Astrocyte (in vitro differentiated cells and primary cell): ENCODE measurements around the gene EXOSC10. TPM values are rescaled to one million over a fixed set of nuclear protein-coding genes. Genes with fewer than 3 reads are reported as not detected.

Source experiments
- DNase-seq: peaks from one replicate; pipeline ENCODE4 v3.0.0-alpha.2; 2010; ENCODE audit warnings: low read depth
- FAIRE-seq: peaks from 2 replicates; lab custom pipeline; 2011; peaks lifted over from hg19 to GRCh38; lab: Jason Lieb, UNC
- H2AFZ ChIP-seq: 2 replicates; pipeline ENCODE4 v1.6.0; 2012; ENCODE audit warnings: low read depth, low read length, inconsistent platforms
- H3K27ac ChIP-seq: 2 replicates; pipeline ENCODE4 v1.5.1; 2011; ENCODE audit warnings: low read depth, low read length, inconsistent platforms
- H3K27me3 ChIP-seq: 2 replicates; pipeline ENCODE4 v1.6.0; 2011; ENCODE audit warnings: low read length, inconsistent platforms; ENCODE audit not compliant: insufficient read depth
- H3K36me3 ChIP-seq: 2 replicates; pipeline ENCODE4 v1.5.1; 2011; ENCODE audit warnings: low read length, inconsistent platforms; ENCODE audit not compliant: insufficient read depth
- H3K4me1 ChIP-seq: 2 replicates; pipeline ENCODE4 v1.5.1; 2011; ENCODE audit warnings: low read length, inconsistent platforms; ENCODE audit not compliant: insufficient read depth
- H3K4me2 ChIP-seq: 2 replicates; pipeline ENCODE4 v1.6.0; 2012; ENCODE audit warnings: low read length, inconsistent platforms
- H3K4me3 ChIP-seq: 2 replicates; pipeline ENCODE4 v1.5.1; 2011; ENCODE audit warnings: low read depth, mild to moderate bottlenecking, low read length, inconsistent platforms; ENCODE audit not compliant: insufficient read depth
- H3K79me2 ChIP-seq: 2 replicates; pipeline ENCODE4 v1.6.0; 2012; ENCODE audit warnings: mild to moderate bottlenecking, low read length, inconsistent platforms; ENCODE audit not compliant: insufficient read depth
- H3K9ac ChIP-seq: 2 replicates; pipeline ENCODE4 v1.6.0; 2012; ENCODE audit warnings: mild to moderate bottlenecking, low read length, inconsistent platforms
- H3K9me3 ChIP-seq: 2 replicates; pipeline ENCODE4 v1.5.1; 2012; ENCODE audit warnings: low read depth, mild to moderate bottlenecking, low read length, inconsistent platforms; ENCODE audit not compliant: insufficient read depth
- H4K20me1 ChIP-seq: 2 replicates; pipeline ENCODE4 v1.6.0; 2012; ENCODE audit warnings: low read length, inconsistent platforms; ENCODE audit not compliant: insufficient read depth
- H3K27ac Mint-ChIP-seq: one replicate; pipeline ENCODE4 v1.8.0; 2021; ENCODE audit warnings: mild to moderate bottlenecking, mixed read lengths; ENCODE audit not compliant: unreplicated experiment
- H3K27me3 Mint-ChIP-seq: one replicate; pipeline ENCODE4 v1.8.0; 2021; ENCODE audit warnings: low read depth, mixed read lengths; ENCODE audit not compliant: unreplicated experiment
- H3K36me3 Mint-ChIP-seq: one replicate; pipeline ENCODE4 v1.8.0; 2021; ENCODE audit warnings: low read depth, mixed read lengths; ENCODE audit not compliant: unreplicated experiment
- H3K4me1 Mint-ChIP-seq: one replicate; pipeline ENCODE4 v1.8.0; 2021; ENCODE audit warnings: low read depth, mixed read lengths; ENCODE audit not compliant: unreplicated experiment
- H3K4me3 Mint-ChIP-seq: one replicate; pipeline ENCODE4 v1.8.0; 2021; ENCODE audit warnings: mild to moderate bottlenecking, moderate library complexity, mixed read lengths; ENCODE audit not compliant: unreplicated experiment
- H3K9me3 Mint-ChIP-seq: one replicate; pipeline ENCODE4 v1.8.0; 2021; ENCODE audit warnings: mild to moderate bottlenecking, mixed read lengths; ENCODE audit not compliant: unreplicated experiment
- CTCF ChIP-seq: IDR thresholded peaks from 2 replicates; pipeline ENCODE4 v1.5.1; 2011; ENCODE audit warnings: low read depth, mild to moderate bottlenecking, inconsistent platforms, low read length, moderate library complexity; ENCODE audit not compliant: insufficient read depth
- EZH2 ChIP-seq: IDR thresholded peaks from 2 replicates; pipeline ENCODE4 v1.6.1; 2012; ENCODE audit warnings: mild to moderate bottlenecking, low read length, inconsistent platforms; ENCODE audit not compliant: insufficient read depth
- total RNA-seq: library from RNA; stranded (reverse); gene quantifications from 2 replicates; pipeline ENCODE4 v1.2.1, GENCODE V29; 2021

EXOSC10 gene
- total RNA-seq, 1 donor from 2014 or later = 56.8 TPM

- DNase-seq (no peak), FAIRE-seq (no peak)
- Mint-ChIP-seq H3K27me3 (no peaks in the 10 kb centered on the region), H3K27ac (no peak overlapping the region), H3K4me3 (no peak overlapping the region), H3K9me3 (no peaks in the 10 kb centered on the region), H3K4me1 (peaks cover 3% of the 10 kb centered on the region), H3K36me3 (peaks cover 30% of the 10 kb centered on the region)
- no peak overlapping the region for H3K4me3 ChIP-seq
- no peaks in the 10 kb centered on the region for H3K27me3 ChIP-seq
- no peak overlapping the region for H2AFZ ChIP-seq
- no peak overlapping the region for H3K4me2 ChIP-seq
- H3K36me3 ChIP-seq = peaks cover 35% of the 10 kb centered on the region
- H3K4me1 ChIP-seq = peaks cover 9% of the 10 kb centered on the region
- TF ChIP-seq EZH2 (no peak), CTCF (no peak)
- H4K20me1 ChIP-seq = no peaks in the 10 kb centered on the region
- no peak overlapping the region for H3K9ac ChIP-seq
- H3K79me2 ChIP-seq = no peaks in the 10 kb centered on the region
- no peak overlapping the region for H3K27ac ChIP-seq
- no peaks in the 10 kb centered on the region for H3K9me3 ChIP-seq
Observed at GRCh38 chr1:11132563-11133293, 33.1 kb upstream of the EXOSC10 start.

GRCh38 chr1:11131816-11132215 lies 32.1 kb upstream of the EXOSC10 start:
- no peak overlapping the region for H3K4me2 ChIP-seq
- H3K4me1 ChIP-seq = peaks cover 9% of the 10 kb centered on the region
- Mint-ChIP-seq H3K4me1 (peaks cover 3% of the 10 kb centered on the region), H3K27ac (no peak overlapping the region), H3K27me3 (no peaks in the 10 kb centered on the region), H3K9me3 (no peaks in the 10 kb centered on the region), H3K4me3 (no peak overlapping the region), H3K36me3 (peaks cover 31% of the 10 kb centered on the region)
- no peak overlapping the region for H3K4me3 ChIP-seq
- no peak overlapping the region for H2AFZ ChIP-seq
- TF ChIP-seq CTCF (no peak), EZH2 (no peak)
- H3K36me3 ChIP-seq = peaks cover 41% of the 10 kb centered on the region
- FAIRE-seq (no peak), DNase-seq (no peak)
- H3K9me3 ChIP-seq = no peaks in the 10 kb centered on the region
- no peak overlapping the region for H3K27ac ChIP-seq
- H3K79me2 ChIP-seq = no peaks in the 10 kb centered on the region
- no peaks in the 10 kb centered on the region for H3K27me3 ChIP-seq
- H3K9ac ChIP-seq = no peak overlapping the region
- H4K20me1 ChIP-seq = no peaks in the 10 kb centered on the region

- Mint-ChIP-seq H3K27me3 (no peaks in the 10 kb centered on the region), H3K9me3 (no peaks in the 10 kb centered on the region), H3K4me1 (peaks cover 3% of the 10 kb centered on the region), H3K4me3 (no peak overlapping the region), H3K27ac (no peak overlapping the region), H3K36me3 (peaks cover 35% of the 10 kb centered on the region)
- H3K9ac ChIP-seq = no peak overlapping the region
- H3K4me2 ChIP-seq = no peak overlapping the region
- H2AFZ ChIP-seq = no peak overlapping the region
- H3K79me2 ChIP-seq = no peaks in the 10 kb centered on the region
- DNase-seq = no peak
- H3K36me3 ChIP-seq = peaks cover 49% of the 10 kb centered on the region
- no peaks in the 10 kb centered on the region for H3K27me3 ChIP-seq
- TF ChIP-seq EZH2 (no peak), CTCF (no peak)
- no peaks in the 10 kb centered on the region for H3K9me3 ChIP-seq
- H3K4me3 ChIP-seq = no peak overlapping the region
- no peak for FAIRE-seq
- no peak overlapping the region for H3K27ac ChIP-seq
- H3K4me1 ChIP-seq = peaks cover 9% of the 10 kb centered on the region
- H4K20me1 ChIP-seq = no peaks in the 10 kb centered on the region
Observed at GRCh38 chr1:11130406-11130805, 30.7 kb upstream of the EXOSC10 start.
